Testis (tissue), 2 donors: ENCODE data around the gene UBE2E1.

Source experiments
- CTCF ChIP-seq, 3 experiments: fragments of 450-650 bp in 2 of 3; fragments of 200-600 bp in 1 of 3; sonication (generic) in 1 of 3; IDR thresholded peaks; one replicate each; pipeline ENCODE4 v1.5.1; 2016 to 2019; ENCODE audit warnings: antibody characterized with exemption in 3 of 3, mild to moderate bottlenecking in 2 of 3, moderate library complexity in 1 of 3
- POLR2A ChIP-seq: fragments of 450-650 bp; IDR thresholded peaks from one replicate; pipeline ENCODE4 v1.6.1; 2017; ENCODE audit warnings: antibody characterized with exemption, mild to moderate bottlenecking, moderate library complexity

GRCh38 chr3:23830869-23831484, 25.2 kb downstream of the UBE2E1 start:
- TF ChIP-seq CTCF (IDR thresholded peaks at IDR 0.05) (no peak), POLR2A (no peak)
